GM06990 (cell line): Measurements from ENCODE around the gene ANKRD39.
"Not testable (repeated sequence)": the region's sequence is repeated elsewhere in the genome, so short reads cannot be mapped to it uniquely, and the experiment has no call there.

ENCODE experiments used
- DNase-seq: peaks from one replicate; pipeline ENCODE4 v3.0.0-alpha.2; 2011; ENCODE audit not compliant: insufficient read length; ENCODE audit errors: extremely low read depth
- H3K27me3 ChIP-seq: replicated peaks from 2 replicates; pipeline ENCODE4 v1.6.0; 2011; ENCODE audit warnings: low read length; ENCODE audit not compliant: control insufficient read depth, insufficient read depth
- H3K36me3 ChIP-seq: 2 replicates; pipeline ENCODE4 v1.5.1; 2011; ENCODE audit warnings: low read length; ENCODE audit not compliant: control insufficient read depth, insufficient read depth
- H3K4me3 ChIP-seq: replicated peaks from 2 replicates; pipeline ENCODE4 v1.5.1; 2011; ENCODE audit warnings: low read depth, mild to moderate bottlenecking, control low read depth, low read length
- CTCF ChIP-seq: IDR thresholded peaks from 2 replicates; pipeline ENCODE4 v1.5.1; 2011; ENCODE audit warnings: low read length, control low read depth, mild to moderate bottlenecking, inconsistent platforms; ENCODE audit not compliant: insufficient read depth, poor library complexity, severe bottlenecking

The ANKRD39 gene

GRCh38 chr2:96894151-96894531 lies 36.3 kb upstream of the ANKRD39 start:
- Histone ChIP-seq H3K36me3 (no peaks in the 10 kb centered on the region), H3K4me3 (no peak overlapping the region), H3K27me3 (peaks cover 2% of the 10 kb centered on the region; the same call in 1 of the 2 replicates)
- no peak for TF ChIP-seq CTCF
- DNase-seq = no peak

- H3K27me3 ChIP-seq = peaks cover 2% of the 10 kb centered on the region; the same call in 1 of the 2 replicates
- no peaks in the 10 kb centered on the region for H3K36me3 ChIP-seq
- no peak overlapping the region for H3K4me3 ChIP-seq
- no peak for DNase-seq
- no peak for TF ChIP-seq CTCF
Measured at GRCh38 chr2:96893289-96894150, 35.7 kb upstream of the ANKRD39 start.

GRCh38 chr2:96891591-96892333 lies 33.9 kb upstream of the ANKRD39 start:
- DNase-seq = no peak
- no peak for TF ChIP-seq CTCF
- no peaks in the 10 kb centered on the region for H3K36me3 ChIP-seq
- H3K4me3 ChIP-seq = no peak overlapping the region
- peaks cover 2% of the 10 kb centered on the region for H3K27me3 ChIP-seq

GRCh38 chr2:96890726-96891385 lies 33.0 kb upstream of the ANKRD39 start:
- no peak for TF ChIP-seq CTCF
- no peak overlapping the region for H3K4me3 ChIP-seq
- H3K36me3 ChIP-seq = no peaks in the 10 kb centered on the region
- no peak for DNase-seq
- H3K27me3 ChIP-seq = no peaks in the 10 kb centered on the region; the same call in 1 of the 2 replicates

- no peak for DNase-seq
- Histone ChIP-seq H3K36me3 (no peaks in the 10 kb centered on the region), H3K4me3 (no peak overlapping the region), H3K27me3 (no peaks in the 10 kb centered on the region; the same call in 1 of the 2 replicates)
- TF ChIP-seq CTCF = no peak
Measured at GRCh38 chr2:96890252-96890651, 32.4 kb upstream of the ANKRD39 start.

- not testable (repeated sequence) for H3K36me3 ChIP-seq, DNase-seq, H3K27me3 ChIP-seq, H3K4me3 ChIP-seq
Measured at GRCh38 chr2:96889502-96889901, 31.7 kb upstream of the ANKRD39 start.
